NCI-H460 (cell line): ENCODE data around the gene COL23A1. TPM values are rescaled to one million over a fixed set of nuclear protein-coding genes. Genes with fewer than 3 reads are reported as not detected.
"Not testable (repeated sequence)": the region's sequence is repeated elsewhere in the genome, so short reads cannot be mapped to it uniquely, and the experiment has no call there.

Source experiments
- DNase-seq: peaks from one replicate; pipeline ENCODE4 v3.0.0-alpha.2; 2016; ENCODE audit warnings: low read depth; ENCODE audit errors: extremely low read depth
- total RNA-seq: library from RNA; depleted of rRNA; stranded (reverse); fragments of >200 nt; shearing (Covaris generic); gene quantifications from 2 replicates; pipeline ENCODE4 v1.2.3, GENCODE V29; 2014

COL23A1 gene
- total RNA-seq, 1 experiment from 2014 or later, result not detected

- no peak for DNase-seq
Observed at GRCh38 chr5:178319541-178320041, 270.6 kb downstream of the COL23A1 start.

GRCh38 chr5:178318893-178319292 lies 271.3 kb downstream of the COL23A1 start:
- DNase-seq, result no peak

- DNase-seq, result no peak
Observed at GRCh38 chr5:178318382-178318781, 271.8 kb downstream of the COL23A1 start.

- not testable (repeated sequence) for DNase-seq
Observed at GRCh38 chr5:178317727-178318126, 272.5 kb downstream of the COL23A1 start.

GRCh38 chr5:178314961-178315820 lies 275.0 kb downstream of the COL23A1 start:
- no peak for DNase-seq

GRCh38 chr5:178314061-178314660 lies 276.0 kb downstream of the COL23A1 start:
- DNase-seq, result no peak

GRCh38 chr5:178313316-178313715 lies 276.9 kb downstream of the COL23A1 start:
- DNase-seq, result no peak

- no peak for DNase-seq
Observed at GRCh38 chr5:178312880-178313282, 277.3 kb downstream of the COL23A1 start.

GRCh38 chr5:178310130-178310865 lies 279.9 kb downstream of the COL23A1 start:
- no peak for DNase-seq

- DNase-seq, result no peak
Observed at GRCh38 chr5:178309271-178310013, 280.8 kb downstream of the COL23A1 start.

- DNase-seq, result no peak
Observed at GRCh38 chr5:178308541-178309092, 281.6 kb downstream of the COL23A1 start.

GRCh38 chr5:178307267-178308045 lies 282.7 kb downstream of the COL23A1 start:
- no peak for DNase-seq

- no peak for DNase-seq
Observed at GRCh38 chr5:178306430-178307225, 283.6 kb downstream of the COL23A1 start.

- no peak for DNase-seq
Observed at GRCh38 chr5:178305801-178306200, 284.4 kb downstream of the COL23A1 start.

- no peak for DNase-seq
Observed at GRCh38 chr5:178304761-178305645, 285.2 kb downstream of the COL23A1 start.

GRCh38 chr5:178304016-178304415 lies 286.2 kb downstream of the COL23A1 start:
- no peak for DNase-seq

GRCh38 chr5:178302321-178302720 lies 287.9 kb downstream of the COL23A1 start:
- DNase-seq, result not testable (repeated sequence)

GRCh38 chr5:178301641-178302040 lies 288.6 kb downstream of the COL23A1 start:
- DNase-seq, result no peak
